ENCODE data around the gene RNF213.
A peak's percentile ranks its signal among the peaks of the same experiment; 100 is the strongest.
"Not testable (repeated sequence)": the region's sequence is repeated elsewhere in the genome, so short reads cannot be mapped to it uniquely, and the experiment has no call there.

RNF213 gene

DNA sequence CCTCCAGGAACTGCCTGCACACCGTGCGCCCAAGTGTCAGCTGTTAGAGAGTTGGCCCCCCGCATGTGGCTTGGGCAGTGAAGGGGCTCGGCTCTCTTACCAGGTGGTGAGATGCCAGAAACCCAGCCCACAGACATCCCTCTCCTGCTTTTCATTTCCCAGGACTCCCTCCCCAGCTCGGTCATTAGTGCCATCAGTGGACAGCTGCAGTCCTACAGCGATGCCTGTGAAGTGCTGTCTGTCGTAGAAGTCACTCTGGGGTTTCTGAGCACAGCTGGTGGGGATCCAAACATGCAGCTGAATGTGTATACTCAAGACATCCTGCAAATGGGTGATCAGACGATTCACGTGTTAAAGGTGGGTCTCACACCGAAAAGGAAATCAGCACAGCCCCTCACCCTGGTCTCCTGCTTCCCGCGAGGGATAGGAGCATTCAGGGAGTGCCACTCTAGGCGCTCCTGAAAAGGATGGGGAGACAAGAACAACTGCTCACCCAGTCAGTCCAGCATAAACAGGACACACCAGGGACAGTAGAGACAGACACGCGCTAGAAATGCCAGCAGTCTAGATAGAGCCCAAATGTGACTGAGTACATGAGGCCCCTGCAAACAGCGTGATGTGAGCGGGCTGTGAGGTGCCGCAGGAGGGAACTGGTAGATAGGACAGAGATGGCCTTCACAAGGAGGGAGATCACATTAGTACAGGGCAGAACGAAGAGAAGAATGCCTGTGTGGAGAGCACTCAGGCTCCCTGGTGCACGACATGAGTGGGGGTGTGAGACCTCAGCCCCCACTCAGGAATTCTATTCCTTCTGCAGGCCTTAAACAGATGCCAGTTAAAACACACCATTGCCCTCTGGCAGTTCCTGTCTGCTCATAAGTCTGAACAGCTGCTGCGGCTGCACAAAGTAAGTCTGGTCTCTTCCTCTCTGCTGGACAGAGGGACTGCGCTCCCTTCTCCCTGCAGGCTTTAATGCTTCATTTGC, 128.7 kb downstream of the RNF213 start:
- in situ Hi-C loops (cut with HindIII; ENCODE audit: low pct_ligation_motif_present, low pct_unique_long_range_greater_than_20kb, low sequenced_read_pairs), result no loop called here
- no peak for DNase-seq

DNA sequence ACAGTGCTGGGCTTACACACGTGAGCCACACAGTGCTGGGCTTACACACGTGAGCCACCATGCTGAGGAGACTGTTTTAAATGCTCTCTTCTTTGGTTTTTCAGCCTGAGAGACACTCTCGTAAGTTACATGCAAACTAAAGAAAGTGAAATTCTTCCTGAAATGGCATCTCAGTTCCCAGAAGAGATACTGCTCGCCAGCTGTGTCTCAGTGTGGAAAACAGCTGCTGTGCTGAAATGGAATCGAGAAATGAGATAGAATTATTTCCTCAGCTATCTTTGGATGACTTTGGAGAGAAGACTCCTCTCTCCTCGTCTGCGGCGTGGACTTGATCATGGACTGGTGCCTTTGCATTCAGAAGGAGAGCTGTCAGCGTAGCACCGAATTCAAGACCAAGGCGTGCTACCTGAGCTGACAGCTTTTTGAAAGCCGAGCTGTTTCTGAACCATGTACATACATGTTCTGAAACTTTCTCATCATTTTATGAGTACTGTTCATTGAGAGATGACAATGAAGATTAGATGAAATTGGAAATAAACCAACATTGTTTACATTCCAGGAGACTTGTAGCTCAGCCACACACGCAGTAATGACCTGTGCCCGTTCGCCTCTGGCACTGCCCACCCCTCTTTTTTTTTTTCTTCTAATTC, 132.7 kb downstream of the RNF213 start:
- no peak for DNase-seq
- in situ Hi-C loops (cut with HindIII; ENCODE audit: low pct_ligation_motif_present, low pct_unique_long_range_greater_than_20kb, low sequenced_read_pairs), result no loop called here

DNA sequence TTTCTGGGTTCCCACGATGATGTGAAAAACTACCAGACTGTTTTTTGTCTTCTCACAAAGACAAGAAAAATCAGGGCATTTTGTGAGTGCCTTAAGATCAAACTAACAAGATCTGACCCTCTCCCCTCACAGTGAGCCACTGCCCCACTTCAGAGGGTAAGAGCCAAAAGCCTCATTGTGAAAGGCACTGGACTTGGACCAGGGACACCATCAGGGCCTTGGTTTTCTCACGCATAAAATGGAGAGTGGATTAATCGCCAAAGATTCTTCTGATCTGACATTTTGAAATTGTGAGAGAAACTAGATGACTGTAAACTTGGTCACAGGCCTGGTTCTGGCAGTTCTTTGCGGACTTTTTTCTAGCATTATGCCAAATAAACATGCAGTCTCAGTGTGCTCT, 133.3 kb downstream of the RNF213 start:
- in situ Hi-C loops (cut with HindIII; ENCODE audit: low pct_ligation_motif_present, low pct_unique_long_range_greater_than_20kb, low sequenced_read_pairs), result no loop called here
- no peak for DNase-seq

DNA sequence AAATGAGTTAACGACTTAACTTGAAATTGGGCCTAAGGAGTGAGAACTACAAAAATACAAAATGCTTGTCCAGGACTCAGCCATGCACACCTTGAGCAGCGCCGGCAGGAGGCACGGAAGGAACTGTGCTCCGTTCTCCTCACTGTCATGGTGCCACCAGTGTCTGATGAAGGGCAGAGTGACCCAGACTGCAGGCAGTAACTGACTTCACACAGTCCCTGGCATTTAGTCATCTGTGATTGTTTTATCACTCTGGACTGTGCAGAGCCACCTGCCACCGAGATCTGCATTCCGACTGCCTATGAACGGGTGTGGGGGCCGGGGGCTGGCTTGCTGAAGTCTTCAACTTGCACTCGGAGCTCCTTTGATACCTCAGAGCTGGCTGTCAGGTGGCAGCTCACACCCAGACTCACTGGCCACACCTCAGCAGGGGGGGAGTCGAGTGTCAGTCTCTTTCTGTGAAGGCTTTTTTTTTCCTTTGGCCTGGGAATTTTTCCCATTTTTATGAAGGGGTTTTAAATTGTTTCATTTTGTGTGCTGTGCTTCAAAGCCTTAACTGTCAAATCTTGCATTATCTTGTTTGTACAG, 134.1 kb downstream of the RNF213 start:
- in situ Hi-C loops (cut with HindIII; ENCODE audit: low pct_ligation_motif_present, low pct_unique_long_range_greater_than_20kb, low sequenced_read_pairs), result no loop called here
- DNase-seq, result no peak

DNA sequence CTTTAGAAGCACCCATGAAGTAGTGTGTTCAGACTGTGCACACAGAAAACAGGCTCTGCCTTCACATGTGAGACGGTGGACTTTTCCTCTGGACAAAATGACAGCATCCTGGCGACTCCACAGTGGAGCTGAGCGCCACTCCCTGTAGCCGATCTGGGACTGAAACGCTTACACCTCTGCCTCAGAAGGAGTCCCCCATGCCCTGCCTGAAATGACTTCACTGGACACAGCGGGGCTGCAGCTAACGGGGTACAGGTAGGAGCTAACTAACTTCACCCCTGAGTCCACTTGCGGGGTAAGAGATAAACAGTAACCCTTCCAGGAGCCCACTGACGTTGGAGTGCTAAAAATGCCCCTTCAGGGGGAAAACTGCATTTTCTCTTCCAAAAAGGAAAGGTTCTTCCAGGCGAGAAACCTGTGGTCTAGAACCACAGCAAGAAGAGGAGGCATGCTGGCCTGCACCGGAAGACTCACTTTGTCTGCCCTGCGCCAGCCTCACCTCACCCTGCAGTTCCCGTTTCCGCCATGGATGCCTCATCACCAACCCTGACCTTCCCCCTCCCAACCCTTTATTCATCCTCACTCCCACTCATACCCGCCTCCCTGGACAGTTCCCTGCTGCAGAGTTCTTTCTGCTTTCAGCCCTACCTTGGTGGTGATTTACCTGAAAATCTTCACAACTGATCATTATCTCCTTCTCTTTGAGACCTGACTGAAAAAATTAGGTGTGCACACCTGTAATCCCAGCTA, 134.9 kb downstream of the RNF213 start:
- in situ Hi-C loops (cut with HindIII; ENCODE audit: low pct_ligation_motif_present, low pct_unique_long_range_greater_than_20kb, low sequenced_read_pairs), result no loop called here
- DNase-seq, result no peak

DNA sequence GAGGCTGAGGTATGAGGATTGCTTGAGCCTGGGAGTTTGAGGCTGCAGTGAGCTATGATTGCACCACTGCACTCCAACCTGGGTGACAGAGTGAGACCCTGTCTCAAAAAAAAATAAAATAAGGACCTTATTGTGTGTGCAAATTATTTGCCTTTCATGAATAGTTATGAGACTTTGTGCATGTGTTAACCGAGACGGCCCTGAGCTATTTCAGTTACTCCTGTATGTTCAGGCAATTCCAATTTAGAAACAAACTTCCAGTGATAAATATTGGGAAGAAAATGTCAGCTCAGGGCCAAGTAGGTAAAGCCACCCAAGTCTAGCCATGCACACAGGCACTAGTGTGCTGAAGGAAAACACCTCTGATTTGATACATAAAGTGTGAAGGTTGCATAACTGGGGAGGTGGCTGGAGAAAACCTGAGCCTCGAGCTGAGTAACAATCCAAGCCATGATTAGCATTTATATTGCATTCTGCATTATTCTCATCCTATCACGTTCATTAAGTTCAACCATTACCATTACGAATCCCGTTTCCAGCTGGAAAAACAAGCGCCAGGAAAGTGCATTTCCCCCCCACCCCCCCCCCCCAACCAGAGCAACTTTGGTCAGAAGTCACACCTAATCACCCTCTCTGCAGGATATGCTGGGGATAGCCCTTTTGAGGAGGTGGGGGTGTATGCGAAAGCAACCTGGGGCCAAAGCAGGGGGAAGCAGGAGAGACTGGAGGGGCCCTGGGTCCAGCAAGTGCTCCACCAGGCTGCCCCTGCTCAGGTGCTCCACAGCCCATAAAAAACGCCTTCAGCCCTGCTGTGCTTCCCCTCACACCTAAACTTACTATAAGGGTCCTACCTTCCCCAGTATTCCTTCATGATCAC, 135.7 kb downstream of the RNF213 start:
- in situ Hi-C loops (cut with HindIII; ENCODE audit: low pct_ligation_motif_present, low pct_unique_long_range_greater_than_20kb, low sequenced_read_pairs), result no loop called here
- DNase-seq, result no peak

DNA sequence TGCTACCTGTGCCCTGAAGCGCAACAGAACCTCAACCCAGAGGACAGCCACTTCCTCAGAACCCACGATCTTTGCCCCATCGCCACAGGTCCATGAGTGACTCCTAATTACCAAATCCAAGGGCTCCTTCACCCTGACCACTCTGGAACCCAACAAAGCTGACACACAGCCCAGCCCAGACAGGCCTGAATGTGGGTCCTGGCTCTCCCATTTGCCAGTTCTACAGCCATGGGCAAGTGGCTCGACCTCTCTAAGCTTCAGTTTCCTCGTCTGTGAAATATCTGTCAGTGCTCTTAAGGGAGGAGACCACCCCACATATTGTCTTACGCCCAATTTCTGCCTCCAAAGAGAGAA, 136.4 kb downstream of the RNF213 start:
- in situ Hi-C loops (cut with HindIII; ENCODE audit: low pct_ligation_motif_present, low pct_unique_long_range_greater_than_20kb, low sequenced_read_pairs), result no loop called here
- no peak for DNase-seq

DNA sequence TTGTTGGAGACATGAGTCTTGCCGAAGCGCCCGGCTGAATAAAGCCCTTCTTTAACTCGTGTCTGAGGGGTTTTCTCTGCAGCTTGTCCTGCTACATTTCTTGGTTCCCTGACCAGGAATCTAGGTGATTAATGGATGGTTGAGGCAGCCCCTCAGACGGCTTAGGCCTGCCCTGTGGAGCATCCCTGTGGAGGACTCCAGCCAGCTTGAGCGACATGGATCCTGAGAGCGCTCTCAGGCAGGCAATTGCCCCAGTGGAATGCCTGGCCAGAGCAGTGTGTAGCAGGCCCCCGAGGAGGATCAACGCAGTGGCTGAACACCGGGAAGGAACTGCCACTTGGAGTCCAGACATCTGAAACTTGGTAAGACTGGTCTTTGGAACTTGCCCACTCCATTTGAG, 137.0 kb downstream of the RNF213 start:
- in situ Hi-C loops (cut with HindIII; ENCODE audit: low pct_ligation_motif_present, low pct_unique_long_range_greater_than_20kb, low sequenced_read_pairs), result no loop called here
- no peak for DNase-seq

DNA sequence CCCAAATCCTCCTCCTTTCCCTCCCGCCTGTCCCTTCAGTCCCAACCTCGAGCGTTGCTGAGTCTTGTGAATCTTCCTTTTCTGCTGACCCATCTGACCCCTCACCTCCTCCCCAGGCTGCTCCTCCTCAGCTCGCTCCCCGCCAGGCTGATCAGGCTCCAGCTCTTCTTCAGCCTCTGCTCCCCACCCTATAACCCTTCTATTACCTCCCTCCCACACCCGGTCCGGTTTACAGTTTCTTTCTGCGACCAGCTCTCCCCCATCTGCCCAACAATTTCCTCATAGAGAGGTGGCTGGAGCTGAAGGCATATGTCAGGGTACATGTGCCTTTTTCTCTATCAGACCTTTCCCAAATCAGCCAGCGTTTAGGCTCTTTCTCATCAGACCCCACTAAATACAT, 140.4 kb downstream of the RNF213 start:
- DNase-seq; in situ Hi-C loops (cut with HindIII; ENCODE audit: low pct_ligation_motif_present, low pct_unique_long_range_greater_than_20kb, low sequenced_read_pairs): not testable (repeated sequence)

DNA sequence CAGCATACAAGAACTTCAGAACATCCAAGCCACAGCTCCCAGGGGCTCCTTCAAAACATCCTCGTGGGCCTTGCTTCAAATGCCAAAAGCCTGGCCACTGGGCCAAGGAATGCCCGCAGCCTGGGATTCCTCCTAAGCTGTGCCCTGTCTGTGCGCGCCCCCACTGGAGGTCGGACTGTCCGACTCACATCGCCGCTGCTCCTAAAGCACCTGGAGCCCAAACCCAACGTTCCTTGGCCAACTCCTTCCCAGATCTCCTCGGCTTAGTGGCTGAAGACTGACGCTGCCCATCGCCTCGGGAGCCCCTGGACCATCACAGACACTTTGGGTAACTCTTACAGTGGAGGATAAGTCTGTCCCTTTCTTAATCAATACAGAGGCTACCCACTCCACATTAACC, 141.4 kb downstream of the RNF213 start:
- in situ Hi-C loops (cut with HindIII; ENCODE audit: low pct_ligation_motif_present, low pct_unique_long_range_greater_than_20kb, low sequenced_read_pairs); DNase-seq: not testable (repeated sequence)

DNA sequence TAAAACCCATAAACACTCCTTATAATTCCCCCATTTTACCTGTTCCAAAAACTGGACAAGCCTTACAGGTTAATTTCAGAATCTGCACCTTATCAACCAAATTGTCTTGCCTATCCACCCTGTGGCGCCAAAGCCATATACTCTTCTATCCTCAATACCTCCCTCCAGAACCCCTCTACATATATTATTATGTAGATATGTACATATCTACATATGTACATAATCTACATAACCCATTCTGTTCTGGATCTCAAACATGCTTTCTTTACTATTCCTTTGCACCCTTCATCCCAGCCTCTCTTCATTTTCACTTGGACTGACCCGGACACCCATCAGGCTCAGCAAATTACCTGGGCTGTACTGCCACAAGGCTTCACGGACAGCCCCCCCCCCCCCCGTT, 142.3 kb downstream of the RNF213 start:
- DNase-seq, result no peak
- in situ Hi-C loops (cut with HindIII; ENCODE audit: low pct_ligation_motif_present, low pct_unique_long_range_greater_than_20kb, low sequenced_read_pairs), result no loop called here

DNA sequence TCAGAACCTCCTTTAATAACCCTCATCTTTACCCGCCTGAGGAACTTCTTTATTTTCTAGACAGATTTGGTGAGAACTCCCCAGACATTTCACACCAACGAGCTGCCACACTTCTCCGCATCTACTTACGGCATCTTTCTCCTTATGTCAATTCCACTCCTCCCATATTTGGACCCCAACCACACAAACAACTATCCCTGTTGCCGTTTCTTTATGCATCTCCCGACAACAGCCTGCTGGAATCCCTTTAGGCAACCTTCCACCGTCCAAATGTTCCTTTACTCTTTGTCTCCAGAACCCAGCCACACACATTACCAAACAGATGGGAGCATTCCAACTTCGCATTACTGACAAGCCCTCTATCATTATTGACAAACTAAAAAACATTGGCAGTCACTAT, 145.5 kb downstream of the RNF213 start:
- DNase-seq, result no peak
- in situ Hi-C loops (cut with HindIII; ENCODE audit: low pct_ligation_motif_present, low pct_unique_long_range_greater_than_20kb, low sequenced_read_pairs), result no loop called here

DNA sequence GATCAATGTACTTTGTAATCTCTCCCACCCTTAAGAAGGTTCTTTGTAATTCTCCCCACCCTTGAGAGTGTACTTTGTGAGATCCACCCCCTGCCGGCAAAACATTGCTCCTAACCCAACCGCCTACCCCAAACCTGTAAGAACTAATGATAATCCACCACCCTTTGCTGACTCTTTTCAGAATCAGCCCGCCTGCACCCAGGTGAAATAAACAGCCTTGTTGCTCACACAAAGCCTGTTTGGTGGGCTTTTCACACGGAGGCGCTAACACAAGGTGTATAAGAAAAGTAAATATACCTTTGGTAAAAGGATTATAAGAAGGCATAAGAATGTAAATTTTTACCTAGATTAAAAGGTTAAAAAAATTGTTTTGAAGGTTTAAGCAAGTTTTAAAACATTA, 147.3 kb downstream of the RNF213 start:
- in situ Hi-C loops (cut with HindIII; ENCODE audit: low pct_ligation_motif_present, low pct_unique_long_range_greater_than_20kb, low sequenced_read_pairs); DNase-seq: not testable (repeated sequence)

DNA sequence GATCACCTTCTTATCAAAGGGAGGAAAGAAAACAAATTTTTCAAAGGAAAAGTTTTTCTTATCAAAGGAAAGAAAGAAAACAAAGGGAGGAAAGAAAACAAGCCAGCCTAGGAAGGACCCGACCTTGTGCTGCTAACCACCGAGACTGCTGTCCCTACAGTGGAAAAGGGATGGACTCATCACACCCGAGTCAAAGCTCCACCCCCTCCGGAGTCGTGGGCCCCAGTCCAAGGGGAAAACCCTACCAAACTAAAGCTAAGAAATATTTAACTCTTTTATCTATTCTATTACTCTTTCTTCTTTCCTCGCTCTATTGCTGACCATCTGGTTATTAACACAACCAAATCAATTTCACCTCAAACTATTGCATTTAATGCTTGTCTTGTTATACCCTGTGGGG, 148.2 kb downstream of the RNF213 start:
- in situ Hi-C loops (cut with HindIII; ENCODE audit: low pct_ligation_motif_present, low pct_unique_long_range_greater_than_20kb, low sequenced_read_pairs), result no loop called here
- peak; percentile 19 for DNase-seq

DNA sequence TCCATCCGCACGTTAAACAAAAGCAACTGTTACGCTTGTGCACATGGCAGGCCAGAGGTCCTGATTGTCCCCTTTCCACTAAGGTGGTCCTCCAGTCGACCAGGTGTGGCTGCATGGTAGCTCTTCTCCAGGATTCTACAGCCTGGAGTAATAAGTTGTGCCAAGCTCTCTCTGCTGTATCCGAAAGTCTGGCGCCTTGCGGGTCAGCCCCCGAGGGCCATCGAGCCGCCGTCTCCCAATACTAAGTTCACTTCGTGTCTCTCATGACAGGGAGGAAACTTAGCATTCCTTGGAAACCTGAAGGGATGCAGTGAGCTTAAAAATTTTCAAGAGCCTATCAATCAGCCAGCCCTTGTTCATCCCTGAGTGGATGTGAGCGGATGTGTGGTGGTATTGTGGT, 149.0 kb downstream of the RNF213 start:
- in situ Hi-C loops (cut with HindIII; ENCODE audit: low pct_ligation_motif_present, low pct_unique_long_range_greater_than_20kb, low sequenced_read_pairs), result no loop called here
- DNase-seq, result no peak

DNA sequence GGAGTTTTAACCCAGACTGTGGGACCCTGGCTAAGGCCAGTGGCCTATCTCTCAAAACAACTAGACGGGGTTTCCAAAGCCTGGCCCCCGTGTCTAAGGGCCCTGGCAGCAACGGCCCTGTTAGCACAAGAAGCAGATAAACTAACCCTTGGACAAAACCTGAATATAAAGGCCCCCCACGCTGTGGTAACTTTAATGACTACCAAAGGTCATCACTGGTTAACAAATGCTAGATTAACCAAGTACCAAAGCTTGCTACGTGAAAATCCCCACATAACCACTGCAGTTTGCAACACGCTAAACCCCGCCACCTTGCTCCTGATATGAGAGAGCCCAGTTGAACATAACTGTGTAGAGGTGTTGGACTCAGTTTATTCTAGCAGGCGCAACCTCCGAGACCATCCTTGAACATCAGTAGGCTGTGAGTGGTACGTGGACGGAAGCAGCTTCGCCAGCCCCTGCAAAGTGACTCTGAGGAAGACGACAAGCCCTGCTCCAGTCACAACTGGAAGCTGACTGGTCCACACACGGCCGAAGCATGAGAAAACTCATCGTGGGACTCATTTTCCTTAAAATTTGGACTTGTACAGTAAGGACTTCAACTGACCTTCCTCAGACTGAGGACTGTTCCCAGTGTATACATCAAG, 149.9 kb downstream of the RNF213 start:
- DNase-seq; in situ Hi-C loops (cut with HindIII; ENCODE audit: low pct_ligation_motif_present, low pct_unique_long_range_greater_than_20kb, low sequenced_read_pairs): not testable (repeated sequence)

DNA sequence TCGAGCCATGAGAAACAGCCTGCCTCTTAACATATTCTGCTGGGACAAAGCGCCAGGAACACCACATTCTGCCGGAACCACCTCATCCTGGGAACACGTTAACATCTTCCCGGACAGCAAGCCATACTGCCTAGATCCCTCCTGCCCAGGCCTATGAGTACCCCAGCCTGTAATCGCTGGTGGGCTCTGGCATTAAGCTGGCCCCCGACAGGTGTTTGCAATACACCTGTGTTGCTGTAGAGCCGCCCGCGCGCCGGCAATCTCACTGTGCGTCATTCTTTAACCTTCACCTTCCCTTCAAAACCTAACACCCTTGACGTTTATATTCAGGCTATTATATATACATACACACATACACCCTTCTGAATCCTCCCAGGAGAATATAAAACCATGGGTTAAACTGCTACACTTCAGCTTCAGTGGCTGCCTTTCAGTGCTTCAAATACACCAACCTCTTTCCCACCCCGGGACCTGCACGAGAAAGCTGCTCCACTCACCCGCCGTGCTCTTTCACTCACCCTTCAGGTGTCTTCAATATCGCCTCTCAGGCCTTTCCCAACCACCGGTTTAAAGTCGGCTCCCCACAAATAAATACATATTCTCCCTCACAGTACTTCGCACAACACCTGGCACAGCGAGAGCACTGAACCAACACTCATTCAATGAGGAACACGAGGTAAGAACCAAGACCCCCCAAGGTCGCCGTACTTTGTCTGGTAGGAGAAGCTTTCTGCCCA, 153.3 kb downstream of the RNF213 start:
- in situ Hi-C loops (cut with HindIII; ENCODE audit: low pct_ligation_motif_present, low pct_unique_long_range_greater_than_20kb, low sequenced_read_pairs), result no loop called here
- DNase-seq, result no peak
